Measurements from ENCODE around the gene SLC2A1.
A peak's percentile ranks its signal among the peaks of the same experiment; 100 is the strongest.

Gene SLC2A1

DNA sequence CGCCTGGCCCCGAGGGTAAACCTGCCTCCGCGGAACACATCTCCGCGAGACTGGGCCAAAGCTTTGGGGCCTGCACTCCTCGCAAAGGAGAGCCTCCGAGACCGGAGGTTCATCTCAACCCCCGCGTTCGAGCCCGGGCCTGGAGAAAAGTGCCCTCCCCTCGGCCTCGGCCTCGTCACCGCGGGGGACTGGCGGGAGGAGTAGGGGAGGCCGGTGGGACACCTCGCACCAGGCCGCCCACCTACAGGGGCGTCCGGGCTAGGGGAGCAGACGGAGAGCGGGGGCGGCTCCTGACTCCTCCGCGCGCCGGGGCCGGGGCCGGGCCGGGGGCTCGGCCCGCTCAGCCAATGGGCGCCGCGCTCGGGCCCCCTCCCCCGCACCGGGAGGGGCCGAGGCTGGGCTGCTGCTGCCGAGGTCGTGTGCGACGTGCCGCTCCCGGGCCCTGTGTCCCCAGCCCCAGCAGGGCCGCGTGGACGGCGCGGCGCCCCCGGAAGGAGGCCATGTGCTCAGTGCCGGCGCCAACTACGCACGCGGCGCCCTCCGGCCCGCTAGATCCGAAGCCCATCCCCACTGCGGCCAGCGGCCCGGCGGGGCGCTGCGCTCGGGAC lies 684 bp downstream of the SLC2A1 start:
- peak; percentile 33 for DNase-seq

DNA sequence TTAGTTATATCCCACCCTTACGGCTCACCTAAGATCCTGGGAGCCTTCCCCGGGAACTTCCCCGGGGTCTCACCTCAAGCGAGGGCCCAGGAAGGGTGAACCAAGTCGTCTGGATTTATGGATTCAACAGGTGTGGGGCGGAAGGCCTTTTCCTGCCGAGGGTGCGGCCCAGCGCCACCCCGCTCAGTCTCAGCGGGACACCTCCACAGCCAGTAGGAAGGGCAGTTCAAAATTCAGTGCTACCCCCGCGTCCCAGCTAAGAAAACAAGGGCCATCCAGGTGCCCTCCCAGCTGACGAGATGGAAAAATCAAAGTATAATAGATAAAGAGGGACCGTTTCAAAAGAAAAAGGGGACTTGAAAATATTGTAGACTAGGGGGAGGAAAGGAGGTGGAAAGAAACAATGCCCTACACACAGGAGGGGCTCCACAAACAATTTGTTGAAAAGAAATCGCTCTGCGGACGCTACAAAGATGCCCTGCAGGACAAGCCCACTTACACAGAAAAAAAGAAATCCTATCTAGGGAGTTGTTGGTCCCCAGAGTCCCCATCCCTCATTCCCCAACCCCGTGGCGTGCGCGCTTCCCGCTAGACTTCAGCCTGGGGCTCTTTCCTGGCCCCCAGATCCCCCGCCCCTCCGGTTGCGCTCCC lies 1.3 kb downstream of the SLC2A1 start:
- no peak for DNase-seq

DNA sequence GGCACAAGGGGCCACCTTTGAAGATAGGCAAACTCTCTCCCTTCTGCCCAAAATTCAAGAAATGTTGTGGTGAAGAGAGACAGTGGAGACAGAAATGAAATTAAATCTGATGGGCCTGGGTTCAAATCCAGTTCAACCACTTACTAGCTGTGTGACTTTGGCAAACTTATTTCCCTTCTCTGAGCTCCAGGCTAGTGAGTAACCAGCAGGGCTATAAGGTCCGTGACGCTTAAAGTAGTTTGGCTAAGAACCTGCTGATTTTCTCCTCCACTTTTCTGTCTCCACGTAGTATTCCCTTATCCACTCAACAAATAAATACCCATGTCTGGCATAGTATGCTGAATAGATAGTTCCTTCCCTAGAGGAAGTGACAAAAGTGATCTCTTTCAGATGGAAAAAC lies 1.9 kb downstream of the SLC2A1 start:
- DNase-seq, result no peak

DNA sequence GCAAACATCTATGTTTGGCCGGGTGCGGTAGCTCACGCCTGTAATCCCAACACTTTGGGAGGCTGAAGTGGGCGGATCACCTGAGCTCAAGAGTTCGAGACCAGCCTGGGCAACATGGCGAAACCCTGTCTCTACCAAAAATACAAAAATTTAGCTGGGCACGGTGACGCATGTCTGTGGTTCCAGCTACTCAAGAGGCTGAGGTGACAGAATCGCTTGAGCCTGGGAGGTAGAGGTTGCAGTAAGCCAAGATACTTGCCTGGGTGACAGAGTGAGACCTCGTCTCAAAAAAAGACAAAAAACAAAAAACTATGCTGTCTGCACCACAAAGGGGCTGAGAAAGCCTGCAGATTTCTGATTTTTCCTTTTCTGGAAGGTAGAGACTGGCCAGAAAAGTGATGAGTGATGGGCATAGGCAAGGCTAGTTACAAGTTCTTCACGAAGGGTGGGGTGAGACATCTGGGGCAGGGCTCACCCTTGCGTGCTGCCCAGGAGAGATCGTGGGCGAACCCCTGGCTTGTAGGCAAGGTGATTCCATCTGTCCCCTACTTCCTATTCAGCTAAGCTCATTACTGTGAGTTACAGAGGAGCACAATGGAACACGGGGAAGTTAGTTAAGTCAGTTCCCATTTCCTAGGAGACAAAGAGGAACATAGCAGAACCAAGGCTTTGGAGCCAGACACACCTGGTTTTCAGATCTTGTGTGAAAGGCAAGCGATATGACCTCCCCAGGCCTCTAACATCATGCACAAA lies 3.2 kb downstream of the SLC2A1 start:
- DNase-seq, result no peak

DNA sequence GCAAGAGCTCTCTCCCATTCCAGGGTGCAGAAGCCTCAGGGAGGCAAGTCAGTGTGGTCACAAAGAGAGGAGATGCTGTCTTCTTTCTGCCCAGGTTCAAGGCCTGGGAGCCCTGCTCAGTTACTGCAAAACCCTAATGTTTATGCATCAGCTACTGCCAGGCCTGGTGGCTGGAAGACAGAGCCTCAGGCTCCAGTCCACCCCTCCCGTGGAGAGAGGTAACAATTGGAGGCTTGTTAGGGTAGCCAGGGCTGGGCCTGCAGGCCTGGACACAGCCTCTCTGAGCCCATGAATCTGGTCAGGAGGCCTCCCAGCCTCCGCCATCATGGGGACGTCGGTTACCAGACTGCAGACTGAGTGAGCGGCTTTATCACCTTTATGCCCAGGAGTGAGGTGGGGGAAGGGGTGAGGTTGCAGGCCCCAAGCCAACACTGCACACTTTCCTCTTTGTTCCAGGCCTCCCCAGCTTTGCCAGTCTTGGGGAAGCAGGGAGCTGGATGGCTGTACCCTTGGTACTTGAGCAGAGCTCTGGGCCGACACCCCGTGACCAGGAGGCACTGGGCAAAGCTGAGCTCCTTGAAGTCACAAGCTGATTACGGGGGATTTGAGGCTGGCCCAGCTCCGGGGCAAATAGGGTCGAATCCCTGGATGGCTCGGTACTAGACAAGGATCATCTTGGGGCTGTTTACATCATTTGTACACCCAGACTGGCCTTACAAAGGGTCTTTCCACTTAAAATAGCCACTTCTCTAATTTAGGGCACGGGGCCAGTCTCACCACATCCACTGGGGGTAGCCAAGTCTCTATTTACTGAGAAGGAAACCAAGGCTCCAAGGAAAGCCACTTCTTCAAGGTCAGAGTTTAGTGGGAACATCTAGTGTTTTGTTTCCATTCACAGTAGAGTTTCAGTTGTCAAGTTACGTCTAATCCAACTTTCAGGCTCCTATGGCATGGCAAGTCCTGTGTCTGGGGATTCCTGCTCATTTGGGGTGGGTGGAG lies 5.2 kb downstream of the SLC2A1 start:
- no peak for DNase-seq

DNA sequence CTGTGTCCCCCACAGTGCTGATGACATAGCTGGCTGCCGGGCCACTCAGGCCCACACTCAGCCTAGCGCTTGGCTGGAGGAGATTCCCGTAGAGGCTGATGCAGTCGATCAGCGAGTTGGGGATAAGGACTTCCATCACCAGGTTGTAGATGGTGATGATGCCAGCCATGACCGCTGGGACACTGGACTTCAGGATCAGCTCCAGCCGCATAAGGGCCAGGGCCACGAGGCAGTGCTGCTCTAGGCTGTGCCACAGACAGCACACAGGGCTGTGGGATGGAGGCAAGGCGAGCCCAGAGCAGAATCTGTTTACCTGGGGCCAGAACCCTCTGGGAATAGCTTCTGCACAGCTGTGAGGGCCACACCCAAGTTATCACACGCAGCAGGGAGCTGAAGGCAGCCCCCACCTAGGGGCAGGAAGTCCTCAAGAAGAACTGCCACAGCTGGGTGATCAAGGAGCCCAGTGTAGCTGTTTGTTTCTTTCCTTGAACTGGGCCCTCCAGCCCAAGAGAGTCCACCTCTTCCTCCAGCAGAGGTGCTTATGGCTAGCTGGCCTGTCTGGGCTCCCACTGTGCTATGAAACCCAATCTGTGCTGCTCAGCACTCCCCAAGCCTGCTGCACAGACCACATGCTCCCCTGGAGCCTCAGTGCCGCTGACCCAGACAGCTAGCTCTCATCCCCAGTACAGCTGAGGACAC lies 6.2 kb downstream of the SLC2A1 start:
- no peak for DNase-seq

DNA sequence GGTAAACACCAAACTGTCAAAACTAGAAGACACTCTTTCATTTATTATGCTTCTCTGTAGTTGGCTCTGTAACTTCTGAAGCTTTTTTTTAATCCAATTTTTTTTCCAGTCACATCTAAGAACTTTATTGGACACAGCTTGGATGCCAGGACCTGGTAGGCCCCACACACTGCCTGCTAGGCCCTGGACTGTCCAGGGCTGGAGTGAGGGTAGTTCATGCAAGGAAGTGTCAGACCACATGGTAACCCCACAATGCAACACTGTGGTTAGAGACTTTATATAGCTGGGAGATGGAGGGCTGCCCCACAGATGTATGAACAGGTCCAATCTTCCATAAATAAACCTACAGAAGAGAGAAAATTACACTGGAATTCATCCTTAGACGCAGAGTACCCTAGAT lies 7.1 kb downstream of the SLC2A1 start:
- no peak for DNase-seq

DNA sequence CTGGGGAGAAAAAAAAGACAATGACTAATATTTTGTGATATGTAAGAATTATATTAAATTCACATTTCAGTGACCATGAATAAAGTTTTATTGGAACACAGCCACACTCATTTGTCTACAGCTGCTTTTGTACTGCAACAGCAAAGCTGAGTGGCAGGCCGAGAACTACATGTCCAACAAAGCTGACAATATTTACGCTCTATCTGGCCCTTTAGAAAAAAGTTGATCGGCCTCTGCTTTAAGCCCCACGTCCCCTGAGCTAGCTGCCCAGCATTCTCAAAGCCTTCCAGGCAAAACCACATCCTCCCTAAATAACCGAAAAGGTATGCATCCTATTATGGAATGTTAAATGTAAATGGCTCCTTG lies 8.6 kb downstream of the SLC2A1 start:
- DNase-seq, result no peak

DNA sequence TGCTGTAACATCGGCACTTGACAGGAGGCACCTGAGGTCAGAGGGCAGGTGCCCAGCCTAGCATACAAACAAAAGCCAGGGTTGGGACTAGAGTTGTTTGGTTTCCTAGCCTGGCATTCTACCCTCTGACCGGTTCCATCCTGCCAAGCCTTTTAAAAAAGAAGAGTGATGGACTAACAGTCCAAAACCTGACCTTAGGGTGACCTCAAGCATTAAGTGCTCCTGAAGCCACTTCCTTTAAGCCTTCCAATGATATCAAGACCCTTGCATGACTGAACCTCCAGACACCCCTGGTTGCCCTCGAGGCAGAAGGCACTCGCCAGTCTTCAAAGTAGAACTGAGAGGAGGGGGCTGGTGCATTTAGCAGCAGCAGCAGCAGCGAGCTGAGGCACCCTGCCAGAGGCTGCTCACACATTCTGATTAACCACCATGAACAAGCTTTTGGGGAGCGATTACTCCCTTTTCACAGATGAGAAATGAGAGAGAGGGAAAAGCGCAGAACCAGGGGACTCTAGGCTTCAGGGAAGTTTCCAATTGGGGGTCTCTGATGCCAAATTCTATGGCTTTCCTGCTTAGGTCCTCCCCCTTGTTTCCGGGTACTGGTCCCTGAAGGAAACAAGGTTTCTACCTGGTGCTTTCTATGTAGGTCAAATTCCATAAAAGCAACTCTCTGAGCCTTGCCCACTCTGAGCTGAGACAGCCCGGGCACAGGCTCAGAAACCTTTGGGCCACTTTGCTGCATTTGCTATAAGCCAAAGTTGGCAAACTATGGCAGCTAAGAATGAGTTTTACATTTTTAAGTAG lies 9.2 kb downstream of the SLC2A1 start:
- DNase-seq, result no peak

DNA sequence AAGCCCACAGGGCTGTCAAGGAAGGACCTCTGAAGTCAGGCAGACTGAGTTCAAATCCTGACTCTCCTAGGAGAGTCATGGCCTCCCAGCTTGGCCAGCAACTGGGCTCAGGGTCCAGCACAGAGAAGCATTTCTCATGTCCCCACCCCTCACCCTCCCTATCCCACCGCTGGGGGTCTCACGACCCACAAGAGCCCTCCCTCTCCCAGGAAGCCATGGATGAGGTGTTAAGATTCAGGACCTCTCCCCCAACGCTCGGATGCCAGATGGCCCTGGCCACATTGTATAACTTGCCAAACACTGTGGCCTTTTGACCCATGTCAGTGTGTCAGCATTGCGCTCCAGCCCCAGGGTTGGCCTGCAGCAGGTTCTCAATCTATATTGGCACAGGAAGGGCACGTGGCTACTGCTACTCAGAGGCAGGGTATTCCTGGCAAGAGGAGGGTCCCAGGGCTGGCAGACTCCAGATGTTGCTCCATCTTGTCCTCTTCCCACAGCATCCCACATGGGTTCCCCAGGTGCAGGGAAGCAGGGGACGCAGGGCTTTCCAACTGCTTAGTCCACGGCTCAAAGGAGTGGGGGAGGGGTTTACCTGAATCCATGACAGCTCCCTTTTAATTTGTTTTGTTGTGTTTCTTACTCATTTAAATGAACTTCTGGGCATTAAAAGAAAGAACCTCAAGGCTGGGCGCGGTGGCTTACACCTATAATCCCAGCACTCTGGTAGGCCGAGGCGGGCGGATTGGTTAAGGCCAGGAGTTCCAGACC lies 10.5 kb downstream of the SLC2A1 start:
- DNase-seq, result no peak

DNA sequence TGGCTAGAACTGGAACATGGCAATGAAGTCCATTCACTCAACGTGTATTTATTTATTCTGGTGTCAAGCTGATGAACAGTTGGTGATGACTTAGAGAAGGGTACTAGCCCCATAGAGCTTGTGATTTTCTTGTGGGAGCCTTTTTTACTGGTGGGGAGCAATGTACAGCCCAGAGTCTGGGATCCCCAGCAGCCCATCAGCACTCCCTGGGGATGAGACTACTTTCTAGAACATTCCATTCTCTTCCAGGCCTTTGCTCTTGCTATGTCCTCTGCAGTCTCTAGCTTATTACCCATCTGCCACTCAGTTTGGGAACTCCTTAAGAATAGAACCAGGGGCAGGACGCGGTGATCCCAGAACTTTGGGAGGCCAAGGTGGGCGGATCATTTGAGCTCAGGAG lies 11.6 kb downstream of the SLC2A1 start:
- DNase-seq, result no peak

DNA sequence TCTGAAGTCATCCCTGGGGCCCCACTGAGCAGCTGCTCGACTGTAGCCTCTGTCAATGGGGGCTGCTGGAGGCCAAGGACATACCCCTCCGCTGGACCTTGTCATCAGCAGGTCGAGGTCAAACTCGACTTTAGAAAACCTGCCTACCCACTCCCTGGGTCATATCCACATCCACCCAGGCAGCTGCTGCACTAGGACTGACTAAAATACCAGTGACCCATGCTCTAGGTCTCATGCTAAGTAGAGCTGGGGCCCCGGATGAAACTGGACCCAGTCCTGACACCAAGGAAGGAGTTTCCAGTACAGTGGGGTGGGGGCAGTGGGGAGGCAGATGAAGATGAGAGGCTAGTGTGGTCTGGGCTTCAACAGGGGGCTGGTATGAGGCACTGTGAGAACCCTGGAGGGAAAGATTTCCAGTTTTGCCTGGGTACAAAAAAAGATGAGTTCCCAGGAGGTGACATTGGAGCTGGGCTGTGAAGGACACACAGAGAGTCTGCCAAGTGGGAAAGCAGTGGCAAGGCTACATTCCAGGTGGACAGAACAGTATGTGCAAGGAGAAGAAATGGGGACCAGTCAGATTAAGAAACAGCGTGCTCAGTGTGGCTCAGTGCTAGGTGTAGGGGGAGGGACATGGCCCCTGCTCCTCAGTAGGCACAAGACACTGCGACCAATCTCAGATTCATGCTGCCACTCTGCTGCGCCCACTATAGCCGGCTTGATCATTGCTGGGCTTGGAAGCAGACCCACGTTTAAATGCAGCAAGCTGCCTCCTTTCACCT lies 12.4 kb downstream of the SLC2A1 start:
- DNase-seq, result no peak

DNA sequence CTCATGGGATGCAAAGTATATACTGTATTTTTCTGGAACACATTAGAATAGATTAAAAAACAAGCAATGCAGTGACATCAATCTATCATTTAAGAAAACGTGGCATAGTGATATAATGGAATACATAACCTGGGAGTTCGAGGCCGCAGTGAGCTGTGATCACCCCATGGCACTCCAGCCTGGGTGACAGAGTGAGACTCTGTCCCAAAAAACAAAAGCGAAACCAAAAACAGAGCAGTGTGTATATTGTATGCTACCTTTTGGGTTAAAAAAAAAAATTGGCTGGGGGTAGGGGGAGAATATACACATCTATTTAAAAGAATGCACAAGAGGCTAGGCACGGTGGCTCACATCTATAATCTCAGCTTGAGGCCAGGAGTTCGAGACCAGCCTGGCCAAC lies 13.5 kb downstream of the SLC2A1 start:
- no peak for DNase-seq

DNA sequence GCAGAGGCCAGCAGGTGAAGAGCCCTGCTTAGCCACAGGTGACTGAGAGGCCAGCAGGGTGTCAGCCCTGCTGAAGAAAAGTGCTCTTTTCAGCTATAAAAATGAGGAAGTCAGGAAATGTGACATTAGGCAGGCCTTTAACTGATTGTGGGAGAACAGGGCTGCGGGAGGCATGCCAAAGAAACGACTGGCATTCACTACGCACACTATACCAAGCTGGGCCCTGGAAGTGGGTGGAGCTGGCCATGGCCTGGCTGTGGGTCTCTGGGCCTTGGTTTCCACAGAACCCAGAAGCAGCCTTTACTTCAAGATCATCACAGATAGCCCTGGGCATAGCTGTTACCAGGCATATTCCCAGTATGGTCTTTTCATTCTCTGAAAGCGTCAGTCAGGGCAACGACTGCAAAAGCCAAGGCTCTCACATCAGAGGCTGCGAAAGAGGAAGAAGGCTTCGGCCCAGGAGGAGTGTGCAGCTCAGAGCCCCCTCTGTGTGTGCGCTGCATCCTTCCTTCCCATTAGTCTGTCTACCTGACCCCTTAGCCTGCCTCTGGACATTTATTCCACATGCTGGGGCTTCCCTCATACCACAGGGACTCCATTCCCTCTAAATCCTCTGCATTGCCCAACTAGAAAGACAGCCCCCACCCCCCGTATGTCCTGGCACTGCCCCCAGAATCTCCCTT lies 14.3 kb downstream of the SLC2A1 start:
- DNase-seq, result no peak

DNA sequence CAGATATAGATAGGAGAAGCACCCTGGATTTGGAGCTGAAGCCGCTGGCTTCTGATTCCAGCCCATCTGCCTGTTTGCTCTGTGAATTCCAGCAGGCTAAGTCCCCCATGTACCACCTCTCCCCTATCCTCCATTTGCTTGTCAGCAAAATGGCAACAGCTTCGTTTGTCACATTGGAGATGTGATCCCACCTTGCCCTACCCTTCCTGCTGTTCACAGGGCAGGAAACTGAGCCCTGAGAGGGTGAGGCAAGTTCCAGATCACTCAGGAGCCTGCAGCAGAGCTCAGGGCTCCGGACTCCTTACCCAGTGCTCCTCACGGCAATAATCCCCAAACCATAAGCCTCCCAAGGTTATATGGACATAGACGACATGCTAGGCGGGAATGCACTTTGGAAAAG lies 14.9 kb downstream of the SLC2A1 start:
- no peak for DNase-seq

DNA sequence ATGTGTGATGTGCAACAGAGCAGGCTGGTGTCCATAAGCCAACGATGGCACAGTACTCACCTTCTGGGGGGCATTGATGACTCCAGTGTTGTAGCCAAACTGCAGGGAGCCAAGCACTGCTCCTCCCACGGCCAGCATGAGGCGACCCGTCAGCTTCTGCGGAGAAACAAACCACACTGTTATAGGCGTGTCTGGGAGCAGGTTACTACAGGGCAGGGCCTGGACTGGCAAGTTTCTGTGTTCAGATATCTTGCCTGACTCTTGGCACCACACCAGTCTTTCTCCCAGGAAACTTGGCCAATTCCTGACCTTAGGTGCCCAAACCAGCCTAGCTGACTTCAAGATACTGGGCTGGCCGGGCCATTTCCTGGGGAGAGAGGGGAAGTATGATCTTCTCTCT lies 15.5 kb downstream of the SLC2A1 start:
- DNase-seq, result no peak

DNA sequence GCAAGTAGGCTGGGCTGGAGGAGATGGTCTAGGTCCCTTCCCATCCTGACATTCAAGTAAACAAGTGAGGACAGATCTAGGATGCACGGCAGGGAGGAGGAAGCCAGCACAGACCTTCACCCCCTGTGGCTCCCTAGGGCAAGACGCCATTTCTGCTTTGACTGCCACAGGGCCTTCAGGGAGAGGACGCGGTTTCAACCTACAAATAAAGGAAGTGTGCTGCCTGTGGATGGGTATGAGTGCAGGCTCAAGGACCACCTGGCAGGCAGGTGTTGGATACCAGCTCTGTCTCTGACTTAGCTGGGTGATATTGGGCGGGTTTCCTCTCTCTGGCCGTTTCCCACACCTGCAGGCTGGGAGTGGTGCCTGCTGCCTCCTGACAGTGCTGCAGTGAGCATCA lies 16.2 kb downstream of the SLC2A1 start:
- no peak for DNase-seq

DNA sequence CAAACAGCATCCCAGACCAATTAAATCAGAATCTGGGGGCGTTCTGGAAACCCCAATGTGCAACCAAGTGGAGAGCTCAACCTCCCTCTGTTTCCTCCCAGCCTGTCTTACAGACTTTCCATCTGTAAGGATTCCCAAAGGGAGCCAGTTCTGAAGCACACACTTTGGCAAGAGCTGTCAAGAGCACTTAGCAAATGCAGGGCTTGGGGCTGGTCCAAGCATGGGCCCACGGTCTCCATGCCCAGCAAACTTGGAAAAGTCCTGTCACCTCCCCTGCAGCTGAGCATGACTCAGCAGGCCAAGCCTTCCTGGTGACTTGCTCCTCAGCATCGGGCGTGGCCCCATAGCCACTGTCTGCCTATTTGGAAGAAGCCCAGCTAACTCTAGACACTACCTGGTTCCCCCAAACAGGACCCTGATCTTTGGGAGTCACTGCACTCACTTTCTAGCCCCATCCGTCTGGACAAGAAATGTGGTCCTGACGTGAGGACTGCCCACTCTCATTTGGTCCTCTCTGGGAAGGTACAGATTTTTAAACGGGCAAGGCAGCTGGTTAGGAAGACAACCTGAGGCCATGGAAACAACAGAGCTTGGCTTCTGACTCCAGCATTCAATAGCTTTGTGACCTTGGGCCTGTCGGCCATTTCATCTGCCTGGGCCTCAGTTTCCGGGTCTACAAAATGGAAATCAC lies 16.9 kb downstream of the SLC2A1 start:
- no peak for DNase-seq

Measured in NCI-H1694 treated with DMSO at 0.1 percent for 48 hours (cell line).